Putamen (tissue), 1 donor: ENCODE data around the gene SLC25A3.
"Not testable (repeated sequence)": the region's sequence is repeated elsewhere in the genome, so short reads cannot be mapped to it uniquely, and the experiment has no call there.

Experiments used
- DNase-seq: peaks from one replicate; pipeline ENCODE4 v3.0.0-alpha.2; 2016; ENCODE audit warnings: low spot score

Gene SLC25A3

DNA sequence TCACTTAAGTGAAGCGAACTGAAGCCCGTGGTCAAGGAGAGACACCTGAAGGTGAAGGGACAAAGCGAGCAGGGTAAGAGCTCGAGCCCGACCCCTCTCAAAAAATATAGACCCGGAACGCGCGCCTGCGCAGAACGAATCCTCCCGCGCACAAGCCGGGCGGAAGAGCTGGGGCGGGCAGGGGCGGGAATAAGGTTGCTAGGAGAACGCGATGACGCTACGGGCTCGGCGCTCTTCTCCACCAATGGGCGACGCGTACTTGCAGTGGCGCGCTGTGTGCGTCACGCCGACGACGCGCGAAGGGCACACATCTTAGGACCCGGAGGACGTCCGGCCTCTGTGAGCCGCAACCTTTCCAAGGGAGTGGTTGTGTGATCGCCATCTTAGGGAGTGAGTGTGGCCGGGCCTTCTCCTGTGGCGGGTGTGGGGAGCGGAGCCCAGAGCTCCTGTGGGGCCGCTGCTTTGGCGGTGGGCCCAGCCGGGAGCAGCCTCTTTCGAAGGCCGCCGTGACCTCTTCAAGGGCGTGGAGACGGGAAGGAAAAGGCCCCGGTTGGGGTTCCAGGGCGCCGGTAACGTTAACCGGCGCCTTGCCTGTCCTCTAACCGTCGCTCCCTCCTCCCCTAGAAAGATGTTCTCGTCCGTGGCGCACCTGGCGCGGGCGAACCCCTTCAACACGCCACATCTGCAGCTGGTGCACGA, at the start of gene SLC25A3:
SLC25A3 (plus strand) TSS at position 336 of the 699 bp plus-strand sequence; CDS start at position 629, 293 bp downstream.
- peak; percentile 99 for DNase-seq

DNA sequence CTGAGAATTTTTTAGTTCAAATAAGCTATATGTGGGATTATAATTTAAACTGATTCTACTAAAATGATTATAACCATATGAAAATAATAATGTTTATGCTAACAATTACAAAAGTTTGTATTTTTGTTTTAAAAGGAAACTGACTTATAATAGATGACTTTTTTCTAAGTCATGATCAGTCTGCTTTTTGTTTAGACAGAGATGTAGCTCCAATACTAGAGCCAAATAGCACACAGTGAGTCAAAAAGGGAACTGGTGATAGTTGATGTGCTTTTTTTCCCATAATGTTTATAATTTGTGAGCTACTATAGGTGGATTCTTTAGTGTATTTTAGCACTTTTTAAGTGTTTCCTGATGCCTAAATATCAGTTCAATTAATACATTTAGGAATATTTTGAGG, 49.8 kb upstream of the SLC25A3 start:
- DNase-seq, result no peak

DNA sequence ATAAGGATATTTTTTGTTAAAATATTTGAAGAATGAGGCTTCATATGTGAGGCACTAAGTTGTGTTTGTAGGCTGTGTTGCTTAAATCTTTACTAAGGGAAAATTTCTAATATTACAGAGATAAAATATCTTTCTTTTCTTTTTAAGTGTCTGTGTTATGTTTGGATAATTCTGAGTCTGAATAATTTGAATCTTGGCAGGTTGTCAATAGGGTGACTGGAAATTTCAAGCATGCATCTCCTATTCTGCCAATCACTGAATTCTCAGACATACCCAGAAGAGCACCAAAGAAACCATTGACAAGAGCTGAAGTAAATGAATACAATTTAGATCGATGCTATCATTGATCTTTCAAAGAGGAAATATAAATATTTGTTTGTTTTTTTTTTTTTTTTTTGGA, 48.7 kb upstream of the SLC25A3 start:
- no peak for DNase-seq

DNA sequence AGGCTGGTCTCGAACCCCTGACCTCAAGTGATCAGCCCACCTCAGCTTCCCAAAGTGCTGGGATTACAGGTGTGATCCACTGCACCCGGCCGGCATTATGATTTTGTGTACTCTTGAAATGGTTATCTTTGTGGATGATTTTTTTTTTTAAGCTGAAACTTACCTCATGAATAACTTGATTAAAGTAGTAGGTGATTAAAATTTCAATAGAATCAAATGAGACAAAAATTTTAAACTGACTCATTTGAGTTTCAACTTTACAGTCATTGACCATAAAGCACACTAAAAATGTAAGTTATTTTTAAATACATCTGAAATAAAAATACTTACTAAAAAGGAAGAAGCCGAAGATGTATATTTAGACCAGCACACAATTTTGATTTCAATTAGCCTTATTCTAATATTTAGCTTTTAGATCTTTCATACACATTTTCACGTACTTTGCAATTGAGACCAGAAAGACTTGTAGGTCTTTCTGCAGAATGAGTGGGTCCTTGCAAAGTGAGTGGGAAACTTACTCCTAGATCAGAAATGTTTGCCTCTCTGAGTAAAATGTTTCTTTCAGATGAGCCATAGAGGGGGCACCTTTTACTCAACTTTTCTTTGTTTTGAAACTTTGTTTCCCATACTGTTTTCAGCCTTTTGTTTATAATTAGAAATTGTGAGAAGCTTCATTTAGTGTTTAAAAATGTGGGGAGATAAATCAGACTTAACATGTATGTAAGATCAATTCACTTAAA, 43.9 kb upstream of the SLC25A3 start:
- DNase-seq, result no peak

DNA sequence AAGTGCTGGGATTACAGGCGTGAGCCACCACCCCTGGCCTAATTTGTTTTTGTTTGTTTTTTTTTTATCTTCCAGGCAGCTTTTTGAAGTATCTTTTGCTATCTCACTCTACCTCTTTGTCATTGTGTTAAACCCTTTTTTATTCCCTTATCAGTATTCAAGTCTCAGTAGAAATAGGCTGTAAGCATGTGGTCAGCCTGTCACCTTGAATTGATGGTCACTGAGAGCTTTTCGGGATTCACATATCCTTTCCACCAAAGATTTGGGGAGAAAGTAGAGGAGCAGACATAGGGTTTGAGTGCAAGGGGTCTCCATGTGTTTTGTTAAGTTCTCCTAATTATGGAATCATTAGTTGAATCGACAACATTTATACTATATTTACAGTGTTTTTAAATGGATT, 41.7 kb upstream of the SLC25A3 start:
- no peak for DNase-seq

DNA sequence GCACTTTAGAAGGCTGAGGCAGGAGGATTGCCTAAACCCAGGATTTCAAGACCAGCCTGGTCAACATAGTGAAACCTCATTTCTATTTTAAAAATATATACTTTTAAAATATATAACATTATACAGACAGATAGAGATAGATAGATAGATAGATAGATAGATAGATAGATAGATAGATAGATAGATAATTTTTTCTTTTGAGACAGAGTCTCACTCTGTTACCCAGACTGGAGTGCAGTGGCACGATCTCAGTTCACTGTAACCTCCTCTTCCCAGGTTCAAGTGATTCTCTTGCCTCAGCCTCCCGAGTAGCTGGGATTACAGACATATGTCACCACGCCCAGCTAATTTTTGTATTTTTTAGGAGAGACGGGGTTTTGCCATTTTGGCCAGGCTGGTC, 35.4 kb upstream of the SLC25A3 start:
- DNase-seq, result not testable (repeated sequence)

DNA sequence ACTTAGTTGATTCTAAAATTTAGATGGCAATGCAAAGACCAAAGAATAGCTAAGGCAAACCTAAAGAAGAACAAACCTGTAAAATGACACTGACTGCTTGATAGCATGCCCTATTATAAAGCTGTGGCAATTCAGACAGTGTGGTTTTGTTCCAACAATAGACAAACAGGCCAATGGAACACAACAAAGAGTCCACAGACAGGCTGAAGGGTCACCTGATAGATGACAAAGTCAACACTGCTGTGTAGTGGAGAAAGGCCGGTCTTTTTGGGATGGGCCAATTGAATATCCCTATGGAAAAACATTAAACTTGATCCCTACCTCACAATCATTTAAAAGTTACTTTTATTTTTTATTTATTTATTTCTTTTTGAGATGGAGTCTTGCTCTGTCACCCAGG, 33.8 kb upstream of the SLC25A3 start:
- DNase-seq, result peak; percentile 75

DNA sequence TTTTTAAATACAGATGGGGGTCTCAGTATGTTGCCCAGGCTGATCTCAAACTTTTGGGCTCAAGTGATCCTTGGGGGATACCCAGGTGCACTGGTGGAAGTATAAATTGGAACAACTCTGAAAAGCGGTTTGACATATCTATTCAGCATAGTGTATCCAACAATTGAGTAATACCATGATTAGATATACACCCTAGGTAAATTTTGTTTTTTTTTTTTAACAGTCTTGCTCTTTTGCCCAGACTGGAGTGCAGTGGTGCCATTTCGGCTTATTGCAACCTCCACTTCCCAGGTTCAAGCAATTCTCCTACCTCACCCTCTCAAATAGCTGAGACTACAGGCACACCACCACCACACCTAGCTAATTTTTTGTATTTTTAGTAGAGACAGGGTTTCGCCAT, 31.6 kb upstream of the SLC25A3 start:
- no peak for DNase-seq

DNA sequence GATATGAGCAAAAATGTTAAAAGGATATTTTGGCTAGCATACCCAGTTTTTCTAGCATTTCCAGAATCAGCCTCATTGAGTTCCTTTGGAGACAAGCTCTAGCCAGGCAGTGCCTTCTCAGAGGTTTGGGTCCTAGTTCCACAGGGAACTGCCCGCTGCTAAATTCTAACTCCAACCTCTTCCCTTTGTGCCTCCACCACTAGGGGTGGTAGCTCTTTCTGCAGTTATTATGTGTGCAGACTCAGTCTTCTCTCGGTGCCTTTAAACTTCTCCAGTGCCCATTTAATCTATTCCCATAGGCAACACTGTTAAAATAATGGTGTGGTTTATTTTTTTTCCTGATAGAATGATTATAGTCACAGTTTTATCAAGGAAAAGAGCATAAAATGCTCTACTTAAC, 21.5 kb upstream of the SLC25A3 start:
- DNase-seq, result no peak

DNA sequence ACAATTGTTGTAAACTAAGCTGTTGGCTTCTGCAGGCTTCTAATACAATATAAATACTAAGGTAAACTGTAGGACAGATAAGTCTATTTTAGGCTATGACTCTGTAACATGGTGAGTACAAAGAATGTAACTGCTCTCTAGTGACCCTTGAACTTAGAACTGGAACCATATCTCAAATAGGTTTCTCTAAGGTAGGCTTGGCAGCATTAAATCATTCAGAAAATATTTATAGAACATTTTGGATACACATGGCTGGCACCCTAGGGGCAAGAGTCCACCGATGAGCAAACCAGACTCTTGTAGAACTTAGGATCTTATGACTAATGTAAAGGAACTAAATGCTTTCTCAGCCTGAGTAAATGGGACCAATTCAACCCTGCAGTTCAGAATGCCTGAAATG, 19.4 kb upstream of the SLC25A3 start:
- no peak for DNase-seq

DNA sequence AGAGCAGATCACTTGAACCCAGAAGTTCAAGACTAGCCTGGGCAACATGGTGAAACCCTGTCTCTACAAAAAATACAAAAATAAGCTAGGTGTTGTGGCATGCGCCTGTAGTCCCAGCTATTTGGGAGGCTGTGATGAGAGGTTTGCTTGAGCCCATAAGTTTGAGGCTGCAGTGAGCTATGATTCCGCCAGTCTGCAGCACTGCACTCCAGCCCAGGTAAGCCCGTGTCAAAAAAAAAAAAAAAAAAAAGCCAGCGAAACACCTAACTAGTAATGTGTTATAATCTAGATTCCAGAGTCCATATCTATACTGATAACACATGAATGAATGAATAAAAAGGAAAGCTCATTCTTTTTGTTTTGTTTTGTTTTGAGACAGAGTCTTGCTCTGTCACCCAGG, 18.5 kb upstream of the SLC25A3 start:
- no peak for DNase-seq

DNA sequence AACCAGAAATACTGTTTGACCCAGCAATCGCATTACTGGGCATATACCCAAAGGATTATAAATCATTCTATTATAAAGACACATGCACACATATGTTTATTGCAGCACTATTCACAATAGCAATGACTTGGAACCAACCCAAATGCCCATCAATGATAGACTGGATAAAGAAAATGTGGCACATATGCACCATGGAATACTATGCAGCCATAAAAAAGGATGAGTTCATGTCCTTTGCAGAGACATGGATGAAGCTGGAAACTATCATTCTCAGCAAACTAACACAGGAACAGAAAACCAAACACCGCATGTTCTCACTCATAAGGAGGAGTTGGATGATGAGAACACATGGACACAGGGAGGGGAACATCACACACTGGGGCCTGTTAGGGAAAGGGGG, 16.7 kb upstream of the SLC25A3 start:
- not testable (repeated sequence) for DNase-seq

DNA sequence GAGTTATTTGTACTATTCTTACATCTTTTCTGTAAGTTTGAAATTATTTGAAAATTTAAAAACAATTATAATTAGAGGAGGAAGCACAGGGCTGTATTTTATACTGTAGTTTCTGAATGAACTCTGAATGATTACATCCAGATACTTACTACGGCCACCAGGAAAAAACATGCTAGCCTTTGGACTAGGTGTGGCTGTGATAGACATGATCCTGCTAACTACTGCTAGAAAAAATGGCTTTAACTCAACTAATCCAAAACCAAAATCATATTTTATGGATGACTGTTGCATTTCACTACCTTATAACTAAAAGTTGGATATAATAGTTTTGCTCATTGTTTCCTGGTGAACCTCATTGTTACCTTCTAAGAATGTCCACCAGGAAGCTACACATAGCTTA, 15.1 kb upstream of the SLC25A3 start:
- no peak for DNase-seq

DNA sequence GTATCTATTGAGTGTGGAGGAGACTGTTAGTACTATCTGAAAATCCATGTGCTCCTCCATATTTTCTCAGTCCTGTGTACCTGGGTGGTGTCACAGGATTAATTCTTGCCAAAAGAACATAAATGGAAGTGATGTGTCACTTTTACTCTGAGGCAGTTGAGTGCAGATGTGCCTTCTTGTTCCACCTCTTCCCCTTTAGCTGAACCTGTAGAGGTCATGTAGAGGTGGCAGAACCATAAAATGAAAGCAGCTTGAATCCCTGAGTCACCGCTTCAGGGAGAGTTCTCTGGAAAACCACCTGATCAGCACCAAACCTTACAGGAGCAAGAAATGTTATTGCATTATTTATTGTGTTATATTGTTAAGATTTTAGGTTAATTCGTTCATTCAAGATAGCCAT, 14.7 kb upstream of the SLC25A3 start:
- no peak for DNase-seq

DNA sequence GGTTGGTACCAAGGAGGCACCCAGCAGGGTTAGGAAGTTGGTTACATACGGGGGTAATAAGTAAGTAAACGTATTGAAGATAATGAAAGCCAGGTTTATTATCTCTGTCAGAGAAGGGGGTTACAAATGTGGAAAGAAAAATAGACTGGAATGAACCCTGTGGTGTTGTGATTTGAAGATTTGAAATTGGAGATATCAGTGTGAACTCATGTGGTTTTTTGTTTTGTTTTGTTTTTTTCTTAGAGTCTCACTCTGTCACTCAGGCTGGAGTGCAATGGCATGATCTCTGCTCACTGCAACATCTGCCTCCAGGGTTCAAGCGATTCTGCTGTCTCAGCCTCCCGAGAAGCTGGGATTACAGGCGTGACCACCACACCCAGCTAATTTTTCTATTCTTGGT, 14.1 kb upstream of the SLC25A3 start:
- DNase-seq, result no peak

DNA sequence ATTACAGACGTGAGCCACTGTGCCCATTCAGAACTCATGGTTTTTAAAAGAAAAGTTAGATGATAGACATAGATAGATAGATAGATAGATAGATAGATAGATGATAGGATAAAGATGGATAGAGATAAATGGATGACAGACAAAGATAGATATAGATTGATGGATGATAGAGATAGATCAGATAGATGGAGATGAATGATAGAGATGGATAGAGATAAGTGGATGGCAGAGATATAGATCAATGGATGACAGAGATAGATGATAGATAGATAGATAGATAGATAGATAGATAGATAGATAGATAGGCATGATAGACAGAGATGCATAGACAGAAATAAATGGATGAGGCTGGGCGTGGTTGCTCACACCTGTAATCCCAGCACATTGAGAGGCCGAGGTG, 13.7 kb upstream of the SLC25A3 start:
- DNase-seq, result no peak

DNA sequence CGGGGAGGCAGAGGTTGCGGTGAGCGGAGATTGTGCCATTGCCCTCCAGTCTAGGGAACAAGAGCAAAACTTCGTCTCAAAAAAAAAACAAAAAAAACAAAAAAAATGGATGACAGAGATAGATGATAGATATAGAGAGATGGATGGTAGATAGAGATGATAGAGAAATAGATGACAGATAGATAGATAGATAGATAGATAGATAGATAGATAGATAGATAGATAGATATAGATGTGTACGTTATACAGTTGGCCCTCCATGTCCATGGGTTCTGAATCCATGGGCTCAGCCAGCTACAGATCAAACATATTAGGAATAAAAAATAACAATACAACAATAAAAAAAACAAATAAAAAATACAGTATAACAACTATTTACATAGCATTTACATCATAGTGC, 12.8 kb upstream of the SLC25A3 start:
- DNase-seq, result no peak

DNA sequence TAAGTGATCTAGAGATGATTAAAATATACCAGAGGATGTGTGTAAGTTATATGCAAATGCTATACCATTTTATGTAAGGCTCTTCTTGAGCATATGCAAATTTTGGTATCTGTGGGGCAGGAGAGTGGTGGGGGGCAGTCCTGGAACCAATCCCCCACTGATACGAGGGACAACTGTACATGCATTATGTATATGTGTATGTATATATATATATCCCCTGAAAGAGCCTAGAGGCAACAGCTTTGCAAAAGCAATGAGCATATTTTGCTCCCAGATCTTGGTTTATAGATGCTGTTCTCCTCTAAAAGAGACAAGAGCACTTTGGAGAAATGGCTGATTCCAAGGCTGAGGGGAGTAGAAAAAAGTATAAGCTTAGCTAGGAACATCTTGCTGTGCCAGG, 12.4 kb upstream of the SLC25A3 start:
- no peak for DNase-seq

DNA sequence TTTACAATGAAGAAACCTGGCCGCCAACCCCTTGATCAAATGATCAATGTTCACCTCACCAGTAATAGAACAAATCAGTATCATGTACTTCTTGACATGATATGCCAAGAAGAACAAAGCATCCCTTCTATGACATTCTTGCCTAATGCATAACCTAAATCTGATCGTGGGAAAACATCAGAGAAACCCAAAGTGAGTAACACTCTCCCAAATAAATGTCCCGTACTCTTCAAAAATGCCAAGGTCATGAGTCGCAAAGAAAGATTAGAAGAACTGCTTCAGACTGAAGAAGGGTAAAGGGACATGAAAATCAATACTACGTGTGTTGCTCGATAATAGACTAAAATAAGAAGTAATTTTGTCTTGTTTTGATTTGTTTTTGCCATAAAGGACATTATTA, 11.4 kb upstream of the SLC25A3 start:
- DNase-seq, result no peak

DNA sequence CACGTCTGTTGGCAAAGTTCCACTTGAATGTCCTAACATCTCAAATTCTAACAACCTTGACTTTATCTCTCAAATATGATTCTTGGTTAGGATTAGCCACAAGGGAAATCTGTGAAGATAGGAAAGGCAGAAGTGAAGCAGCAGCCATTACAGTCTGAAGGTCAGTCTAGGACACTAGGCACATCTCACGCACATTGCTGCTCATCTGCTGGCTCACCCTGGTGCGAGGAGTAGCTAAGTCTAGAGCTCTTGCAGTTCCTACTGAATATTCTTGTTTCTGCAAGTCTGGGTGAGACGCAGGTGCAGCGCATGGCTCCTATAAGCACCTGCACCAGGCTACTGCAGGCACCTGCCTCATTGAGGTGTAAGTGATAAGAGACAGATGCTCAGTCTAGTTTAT, 6.4 kb upstream of the SLC25A3 start:
- no peak for DNase-seq

DNA sequence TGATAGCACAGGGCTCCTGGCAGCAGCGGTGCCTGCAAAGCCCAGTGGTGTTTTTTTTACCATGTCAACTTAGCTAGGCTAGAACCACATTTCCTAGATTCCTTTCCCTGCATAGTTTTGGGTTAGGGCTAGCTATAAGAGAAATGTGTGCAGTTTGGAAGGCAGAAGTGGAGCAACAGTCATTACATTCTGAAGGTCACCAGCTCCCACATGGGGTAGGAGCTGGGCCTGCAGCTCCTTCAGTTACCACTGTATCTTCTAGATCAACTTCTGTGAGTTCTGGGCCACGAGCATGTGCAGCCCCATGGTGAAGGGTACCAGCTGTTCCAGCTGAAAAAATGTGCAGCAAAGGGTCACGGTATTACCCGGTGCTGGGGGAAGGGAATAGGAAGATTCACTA, 2.3 kb upstream of the SLC25A3 start:
- no peak for DNase-seq

DNA sequence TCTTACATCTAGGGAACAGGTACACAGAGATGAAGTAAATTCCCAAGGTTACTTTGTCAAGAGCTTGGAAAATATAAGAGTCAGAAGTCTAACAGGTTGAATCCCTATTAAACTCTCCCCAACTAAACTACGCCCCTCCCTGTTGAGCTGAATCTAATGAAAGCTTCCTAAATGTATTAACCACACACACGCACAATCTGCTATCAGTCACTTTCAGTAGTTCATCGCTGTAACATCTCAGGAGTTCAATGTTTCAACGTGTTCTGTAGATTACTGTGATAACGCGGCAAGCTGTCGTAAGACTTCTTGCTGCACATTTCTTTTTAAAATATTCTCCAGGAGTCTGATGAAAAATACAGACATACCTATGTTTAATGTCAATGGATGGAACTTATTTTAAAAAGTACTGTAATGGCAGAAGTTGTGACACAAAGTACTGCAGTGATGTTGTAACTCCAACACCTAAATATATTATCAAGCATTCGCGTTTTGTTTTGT, 612 bp upstream of the SLC25A3 start:
- DNase-seq, result no peak

DNA sequence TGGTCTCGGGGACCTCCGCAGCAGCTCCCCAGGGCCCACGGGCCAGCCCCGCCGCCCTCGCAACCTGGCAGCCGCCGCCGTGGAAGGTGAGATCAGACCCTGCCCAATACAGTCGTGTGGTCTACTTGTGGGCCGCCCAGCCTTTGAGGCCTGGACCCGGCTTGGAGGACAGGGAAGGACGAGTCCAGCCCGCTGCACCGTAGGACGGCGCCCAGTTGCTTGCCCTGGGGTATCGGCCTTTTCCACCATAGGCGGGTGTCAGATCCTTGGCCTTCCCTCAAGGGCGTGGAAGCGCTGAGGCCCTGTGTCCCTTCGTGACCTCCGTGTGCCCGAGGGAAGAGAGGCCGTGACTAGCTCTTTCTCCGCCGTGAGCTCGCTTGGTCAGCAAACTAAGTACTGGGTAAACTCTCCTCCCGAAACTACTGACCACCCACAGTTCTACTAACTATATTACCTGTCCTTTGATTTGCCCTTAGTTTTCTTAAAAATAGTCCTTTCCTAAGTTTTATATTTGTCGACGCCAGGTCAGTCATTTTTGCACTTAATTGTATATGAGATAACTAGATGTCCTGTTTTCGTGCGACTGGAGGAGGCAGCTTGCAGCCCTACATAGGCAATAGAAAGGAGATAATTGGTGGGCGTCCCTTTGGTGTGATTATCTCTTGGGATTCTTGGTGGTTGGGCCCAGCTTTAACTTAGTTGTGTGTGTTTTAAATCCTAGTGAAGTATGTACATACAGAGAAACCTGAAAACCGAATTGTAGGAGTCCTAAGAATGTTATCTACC, 757 bp downstream of the SLC25A3 start:
- peak; percentile 29 for DNase-seq
